Measurements from ENCODE around the gene SCGB3A1.

DNA sequence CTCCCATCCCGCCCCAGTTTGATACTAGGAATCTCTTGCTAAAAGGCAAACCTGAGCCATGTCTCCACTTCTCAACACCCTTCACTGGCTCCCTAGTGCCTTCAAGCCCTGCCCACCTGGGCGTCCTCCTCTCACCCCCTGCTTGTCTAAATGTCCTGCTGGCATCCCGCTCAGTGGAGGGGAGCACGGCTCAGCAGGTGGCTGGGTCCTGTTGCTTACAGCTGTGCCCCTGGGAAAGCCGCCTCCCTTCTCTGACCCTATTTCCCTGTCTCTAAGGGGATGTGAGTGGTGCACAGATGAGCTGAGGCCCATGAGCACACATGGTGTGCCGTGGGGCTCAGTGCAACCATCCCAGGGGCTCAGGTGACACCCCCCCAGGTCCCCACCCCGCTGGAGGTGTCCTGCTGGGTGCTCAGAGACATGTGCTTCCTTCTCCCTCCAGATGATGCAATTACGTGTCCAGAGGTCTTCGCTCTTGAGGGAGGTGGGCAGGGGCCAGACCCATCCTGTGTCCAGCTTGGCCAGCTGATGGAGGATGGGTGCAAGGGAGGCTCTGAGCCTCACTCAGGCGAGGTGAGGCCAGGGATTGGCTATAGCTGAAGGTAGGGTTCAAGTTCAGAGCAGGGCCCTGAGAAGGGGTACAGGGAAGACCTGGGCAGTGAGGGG is 34.0 kb upstream of the SCGB3A1 start:
- no peak for TF ChIP-seq POLR2A (IDR thresholded peaks at IDR 0.05; ENCODE audit: low read length)
- TF ChIP-seq, protein P1, sequence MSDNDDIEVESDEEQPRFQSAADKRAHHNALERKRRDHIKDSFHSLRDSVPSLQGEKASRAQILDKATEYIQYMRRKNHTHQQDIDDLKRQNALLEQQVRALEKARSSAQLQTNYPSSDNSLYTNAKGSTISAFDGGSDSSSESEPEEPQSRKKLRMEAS (IDR thresholded peaks at IDR 0.05), result no peak
- TF ChIP-seq NPAS2 (CRISPR knock-in tag; IDR thresholded peaks at IDR 0.05; ENCODE audit: borderline replicate concordance), result no peak
- TF ChIP-seq, protein P2, sequence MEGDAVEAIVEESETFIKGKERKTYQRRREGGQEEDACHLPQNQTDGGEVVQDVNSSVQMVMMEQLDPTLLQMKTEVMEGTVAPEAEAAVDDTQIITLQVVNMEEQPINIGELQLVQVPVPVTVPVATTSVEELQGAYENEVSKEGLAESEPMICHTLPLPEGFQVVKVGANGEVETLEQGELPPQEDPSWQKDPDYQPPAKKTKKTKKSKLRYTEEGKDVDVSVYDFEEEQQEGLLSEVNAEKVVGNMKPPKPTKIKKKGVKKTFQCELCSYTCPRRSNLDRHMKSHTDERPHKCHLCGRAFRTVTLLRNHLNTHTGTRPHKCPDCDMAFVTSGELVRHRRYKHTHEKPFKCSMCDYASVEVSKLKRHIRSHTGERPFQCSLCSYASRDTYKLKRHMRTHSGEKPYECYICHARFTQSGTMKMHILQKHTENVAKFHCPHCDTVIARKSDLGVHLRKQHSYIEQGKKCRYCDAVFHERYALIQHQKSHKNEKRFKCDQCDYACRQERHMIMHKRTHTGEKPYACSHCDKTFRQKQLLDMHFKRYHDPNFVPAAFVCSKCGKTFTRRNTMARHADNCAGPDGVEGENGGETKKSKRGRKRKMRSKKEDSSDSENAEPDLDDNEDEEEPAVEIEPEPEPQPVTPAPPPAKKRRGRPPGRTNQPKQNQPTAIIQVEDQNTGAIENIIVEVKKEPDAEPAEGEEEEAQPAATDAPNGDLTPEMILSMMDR (IDR thresholded peaks at IDR 0.05), result no peak
- no peak for TF ChIP-seq PHF8 (IDR thresholded peaks at IDR 0.05; ENCODE audit: borderline replicate concordance, low read depth)
- TF ChIP-seq EP300 (IDR thresholded peaks at IDR 0.05), result no peak
- TF ChIP-seq HOXB13 (CRISPR knock-in tag; IDR thresholded peaks at IDR 0.05; ENCODE audit: low read depth), result no peak
- TF ChIP-seq SMC3 (IDR thresholded peaks at IDR 0.05), result no peak
